HK-2 (cell line): ENCODE data around the gene PRMT2.

Source experiments
- DNase-seq: peaks from one replicate; pipeline ENCODE4 v3.0.0-alpha.2; 2018; ENCODE audit not compliant: unreplicated experiment

Gene PRMT2

GRCh38 chr21:46641656-46642055 is 6.2 kb downstream of the PRMT2 start:
- DNase-seq = no peak

- no peak for DNase-seq
These were observed 8.1 kb downstream of the PRMT2 start for GRCh38 chr21:46643379-46644177.

GRCh38 chr21:46645840-46646239 is 10.4 kb downstream of the PRMT2 start:
- DNase-seq = no peak

- DNase-seq = no peak
These were observed 11.2 kb downstream of the PRMT2 start for GRCh38 chr21:46646541-46647154.

GRCh38 chr21:46648539-46648938 is 13.1 kb downstream of the PRMT2 start:
- no peak for DNase-seq

- no peak for DNase-seq
These were observed 13.9 kb downstream of the PRMT2 start for GRCh38 chr21:46649356-46649755.

- no peak for DNase-seq
These were observed 15.1 kb downstream of the PRMT2 start for GRCh38 chr21:46650476-46651098.

- DNase-seq = no peak
These were observed 15.6 kb downstream of the PRMT2 start for GRCh38 chr21:46651121-46651520.

- no peak for DNase-seq
These were observed 19.8 kb downstream of the PRMT2 start for GRCh38 chr21:46655230-46655629.

GRCh38 chr21:46656820-46657219 is 21.3 kb downstream of the PRMT2 start:
- no peak for DNase-seq

GRCh38 chr21:46660505-46660904 is 25.0 kb downstream of the PRMT2 start:
- DNase-seq = no peak

GRCh38 chr21:46661211-46661625 is 25.7 kb downstream of the PRMT2 start:
- no peak for DNase-seq

GRCh38 chr21:46661642-46662366 is 26.3 kb downstream of the PRMT2 start:
- DNase-seq = no peak

- no peak for DNase-seq
These were observed 26.8 kb downstream of the PRMT2 start for GRCh38 chr21:46662367-46662654.

- no peak for DNase-seq
These were observed 27.5 kb downstream of the PRMT2 start for GRCh38 chr21:46662765-46663500.

- no peak for DNase-seq
These were observed 28.3 kb downstream of the PRMT2 start for GRCh38 chr21:46663754-46664153.

- no peak for DNase-seq
These were observed 29.0 kb downstream of the PRMT2 start for GRCh38 chr21:46664316-46664995.

GRCh38 chr21:46665566-46665965 is 30.1 kb downstream of the PRMT2 start:
- no peak for DNase-seq

GRCh38 chr21:46666941-46667740 is 31.7 kb downstream of the PRMT2 start:
- no peak for DNase-seq

GRCh38 chr21:46667741-46668380 is 32.4 kb downstream of the PRMT2 start:
- DNase-seq = peak; percentile 49
